ENCODE measurements around the gene TAF11L3.
"Not testable (repeated sequence)": the region's sequence is repeated elsewhere in the genome, so short reads cannot be mapped to it uniquely, and the experiment has no call there.

DNA sequence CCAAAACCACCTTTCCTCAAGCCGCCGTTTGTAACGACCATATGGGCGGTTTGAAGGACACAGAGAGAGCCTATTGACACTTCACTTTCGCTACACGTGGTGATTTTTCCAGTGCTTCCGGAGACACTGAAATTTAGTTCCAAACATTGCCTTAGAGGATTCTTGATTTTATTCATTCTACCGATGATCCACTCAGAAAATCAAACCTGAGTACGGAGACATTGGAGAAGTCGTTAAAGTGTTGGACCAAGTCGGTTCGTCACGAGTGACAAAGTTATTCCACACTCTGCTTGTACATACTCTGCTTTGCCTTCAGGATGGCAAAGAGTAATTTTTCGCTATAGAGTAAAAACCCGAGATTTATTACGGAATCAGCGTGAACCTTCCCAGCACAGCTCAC lies 8.3 kb downstream of the TAF11L3 start:
- TF ChIP-seq, protein P1, sequence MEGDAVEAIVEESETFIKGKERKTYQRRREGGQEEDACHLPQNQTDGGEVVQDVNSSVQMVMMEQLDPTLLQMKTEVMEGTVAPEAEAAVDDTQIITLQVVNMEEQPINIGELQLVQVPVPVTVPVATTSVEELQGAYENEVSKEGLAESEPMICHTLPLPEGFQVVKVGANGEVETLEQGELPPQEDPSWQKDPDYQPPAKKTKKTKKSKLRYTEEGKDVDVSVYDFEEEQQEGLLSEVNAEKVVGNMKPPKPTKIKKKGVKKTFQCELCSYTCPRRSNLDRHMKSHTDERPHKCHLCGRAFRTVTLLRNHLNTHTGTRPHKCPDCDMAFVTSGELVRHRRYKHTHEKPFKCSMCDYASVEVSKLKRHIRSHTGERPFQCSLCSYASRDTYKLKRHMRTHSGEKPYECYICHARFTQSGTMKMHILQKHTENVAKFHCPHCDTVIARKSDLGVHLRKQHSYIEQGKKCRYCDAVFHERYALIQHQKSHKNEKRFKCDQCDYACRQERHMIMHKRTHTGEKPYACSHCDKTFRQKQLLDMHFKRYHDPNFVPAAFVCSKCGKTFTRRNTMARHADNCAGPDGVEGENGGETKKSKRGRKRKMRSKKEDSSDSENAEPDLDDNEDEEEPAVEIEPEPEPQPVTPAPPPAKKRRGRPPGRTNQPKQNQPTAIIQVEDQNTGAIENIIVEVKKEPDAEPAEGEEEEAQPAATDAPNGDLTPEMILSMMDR (IDR thresholded peaks at IDR 0.05) = not testable (repeated sequence)
- TF ChIP-seq POLR2A (IDR thresholded peaks at IDR 0.05) = not testable (repeated sequence)
